Transverse colon (tissue), 4 donors: ENCODE measurements around the gene NUP153. TPM values are rescaled to one million over a fixed set of nuclear protein-coding genes. Genes with fewer than 3 reads are reported as not detected.

Experiments
- DNase-seq: peaks from one replicate; pipeline ENCODE4 v3.0.0-alpha.2; 2019
- H3K27ac ChIP-seq, 4 donors: fragments of 200-600 bp; sonication (generic); 2 replicates each; pipeline ENCODE4 v1.5.1; 2016 to 2018; ENCODE audit warnings: inconsistent platforms in 4 of 4
- H3K27me3 ChIP-seq: fragments of 200-600 bp; sonication (generic); 2 replicates; pipeline ENCODE4 v1.5.1; 2017; ENCODE audit warnings: inconsistent platforms
- H3K36me3 ChIP-seq, 4 donors: fragments of 200-600 bp; sonication (generic); 2 replicates each; pipeline ENCODE4 v1.5.1; 2017 to 2019; ENCODE audit warnings: inconsistent platforms in 4 of 4
- H3K4me1 ChIP-seq, 4 donors: fragments of 200-600 bp; sonication (generic); 2 replicates each; pipeline ENCODE4 v1.5.1; 2017 to 2020; ENCODE audit warnings: inconsistent platforms in 4 of 4
- H3K4me3 ChIP-seq, 4 donors: fragments of 200-600 bp; sonication (generic); 1 replicate in 1 of 4; 2 replicates in 3 of 4; pipeline versions ENCODE4 v1.5.1 to v1.6.1; 2017 to 2019; ENCODE audit warnings: inconsistent platforms in 4 of 4
- H3K9me3 ChIP-seq, 2 donors: fragments of 200-600 bp; sonication (generic); 2 replicates each; pipeline ENCODE4 v1.5.1; 2017 to 2019; ENCODE audit warnings: inconsistent platforms in 2 of 2
- CTCF ChIP-seq, 5 experiments: fragments of 200-600 bp in 3 of 5; fragments of 450-650 bp in 2 of 5; sonication (generic) in 3 of 5; IDR thresholded peaks; 1 replicate in 2 of 5; 2 replicates in 3 of 5; pipeline ENCODE4 v1.5.1; 2016 to 2017; ENCODE audit warnings: antibody characterized with exemption in 5 of 5, inconsistent platforms in 3 of 5, mild to moderate bottlenecking in 2 of 5, moderate library complexity in 1 of 5
- EP300 ChIP-seq: sonication (generic); formaldehyde crosslinking; IDR thresholded peaks from one replicate; pipeline ENCODE4 v1.6.1; 2017; ENCODE audit warnings: antibody characterized with exemption, low read depth
- POLR2A ChIP-seq: fragments of 450-650 bp; IDR thresholded peaks from one replicate; pipeline ENCODE4 v1.6.1; 2016; ENCODE audit warnings: antibody characterized with exemption, mild to moderate bottlenecking, moderate library complexity
- POLR2AphosphoS5 ChIP-seq, 3 donors: sonication (generic); formaldehyde crosslinking; IDR thresholded peaks; one replicate each; pipeline ENCODE4 v1.6.1; 2016; ENCODE audit warnings: antibody characterized with exemption in 3 of 3
- WGBS, 2 donors: methylation state at CpG; one replicate each; pipeline ENCODE4 v1.1.5; 2018; ENCODE audit warnings: low coverage in 1 of 2; 5-methylcytosine and 5-hydroxymethylcytosine counted together
- in situ Hi-C, 4 donors: fragments of 200-750 bp; cut with MboI; loops; one replicate each; pipeline versions ENCODE4 v1.15.0 to v1.15.1; 2017; ENCODE audit warnings: low sequenced_read_pairs in 3 of 4, low pct_ligation_motif_present in 1 of 4, low pct_unique_long_range_greater_than_20kb in 1 of 4
- intact Hi-C: fragments of 100-400 bp; cut with DNase I; formaldehyde crosslinking; loops from one replicate; pipeline ENCODE4 v1.15.1; 2023; ENCODE audit warnings: low total_unique reads
- total RNA-seq, 4 donors: library from RNA; depleted of rRNA; stranded (reverse); fragments of >200 nt; gene quantifications; one replicate each; pipeline ENCODE4 v1.1.0, GENCODE V29; 2016

NUP153 gene
- total RNA-seq, 4 donors from 2014 or later = 27.9 to 37.0 (median 32.1) TPM

DNA sequence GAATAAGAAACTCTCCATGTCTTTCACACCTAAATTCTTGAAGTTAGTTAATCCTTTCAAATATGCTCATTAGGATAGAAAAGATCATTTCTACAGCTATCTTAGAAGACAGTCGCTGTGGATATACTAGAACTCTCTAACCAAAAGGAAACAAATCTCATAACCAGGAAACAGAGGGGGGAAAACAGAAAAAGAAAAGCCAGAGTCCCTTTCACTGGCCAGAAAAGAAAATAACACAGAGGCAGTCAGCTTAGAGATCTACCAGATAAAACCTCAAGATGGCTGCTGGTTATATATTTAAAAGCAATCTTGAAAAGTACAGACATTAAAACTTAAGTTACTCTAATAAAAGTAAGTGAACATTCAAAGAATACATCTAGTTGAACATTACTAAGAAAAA lies 19.6 kb downstream of the NUP153 start:
- Histone ChIP-seq H3K4me3 (no peak overlapping the region), H3K27ac (no peak overlapping the region), H3K4me1 (peaks cover 0 to 11% (median 5%) of the 10 kb centered on the region in 4 donors), H3K36me3 (peaks cover 0 to 23% (median 5%) of the 10 kb centered on the region in 4 donors), H3K9me3 (no peaks in the 10 kb centered on the region), H3K27me3 (no peaks in the 10 kb centered on the region)
- 78 to 100% methylated on average over 1 of the region's 1 CpG for WGBS, 2 donors
- no peak for TF ChIP-seq POLR2A
- TF ChIP-seq EP300 = no peak
- no peak for TF ChIP-seq POLR2AphosphoS5 (IDR thresholded peaks at IDR 0.05)
- TF ChIP-seq CTCF (IDR thresholded peaks at IDR 0.05) = no peak
- in situ Hi-C loops (no loop called here), intact Hi-C loops (no loop called here)
- no peak for DNase-seq

- 92 to 100% methylated on average over 1 of the region's 1 CpG for WGBS, 2 donors
- intact Hi-C loops (no loop called here), in situ Hi-C loops (no loop called here)
- Histone ChIP-seq H3K36me3 (peaks cover 0 to 23% (median 5%) of the 10 kb centered on the region in 4 donors), H3K9me3 (no peaks in the 10 kb centered on the region), H3K27ac (no peak overlapping the region), H3K27me3 (no peaks in the 10 kb centered on the region), H3K4me1 (peaks cover 0 to under 1% (median 0%) of the 10 kb centered on the region in 4 donors), H3K4me3 (no peak overlapping the region)
- no peak for TF ChIP-seq POLR2AphosphoS5 (IDR thresholded peaks at IDR 0.05)
- no peak for TF ChIP-seq EP300
- no peak for TF ChIP-seq CTCF (IDR thresholded peaks at IDR 0.05)
- TF ChIP-seq POLR2A = no peak
- no peak for DNase-seq
Observed at GRCh38 chr6:17684134-17684533, 22.6 kb downstream of the NUP153 start.

DNA sequence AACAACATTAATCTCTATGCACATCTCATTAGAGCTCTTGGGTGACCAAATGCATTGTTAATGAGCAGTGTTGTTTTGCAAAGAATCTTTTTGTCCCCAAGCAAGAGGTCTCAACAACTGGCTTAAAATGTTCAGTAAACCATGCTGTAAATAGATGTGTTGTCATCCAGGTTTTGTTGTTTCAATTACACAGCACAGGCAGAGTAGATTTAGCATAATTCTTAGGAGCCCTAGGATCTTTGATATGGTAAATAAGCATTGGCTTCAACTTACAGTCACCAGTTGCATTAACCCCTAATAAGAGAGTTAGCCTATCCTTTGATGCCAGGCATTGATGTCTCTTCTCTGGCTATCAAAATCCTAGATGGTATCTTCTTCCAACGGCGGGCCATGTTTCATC lies 23.3 kb downstream of the NUP153 start:
- intact Hi-C loops (no loop called here), in situ Hi-C loops (no loop called here)
- WGBS, 2 donors = 93% methylated on average over 2 of the region's 2 CpGs; no CpG with 5 or more reads in 1 of the 2 donors
- Histone ChIP-seq H3K4me1 (peaks cover 0 to 5% (median 0%) of the 10 kb centered on the region in 4 donors), H3K27me3 (no peaks in the 10 kb centered on the region), H3K4me3 (no peak overlapping the region), H3K36me3 (peaks cover 0 to 23% (median 5%) of the 10 kb centered on the region in 4 donors), H3K9me3 (no peaks in the 10 kb centered on the region), H3K27ac (no peak overlapping the region)
- no peak for DNase-seq
- no peak for TF ChIP-seq EP300
- TF ChIP-seq CTCF (IDR thresholded peaks at IDR 0.05) = no peak
- TF ChIP-seq POLR2A = no peak
- TF ChIP-seq POLR2AphosphoS5 (IDR thresholded peaks at IDR 0.05) = no peak

DNA sequence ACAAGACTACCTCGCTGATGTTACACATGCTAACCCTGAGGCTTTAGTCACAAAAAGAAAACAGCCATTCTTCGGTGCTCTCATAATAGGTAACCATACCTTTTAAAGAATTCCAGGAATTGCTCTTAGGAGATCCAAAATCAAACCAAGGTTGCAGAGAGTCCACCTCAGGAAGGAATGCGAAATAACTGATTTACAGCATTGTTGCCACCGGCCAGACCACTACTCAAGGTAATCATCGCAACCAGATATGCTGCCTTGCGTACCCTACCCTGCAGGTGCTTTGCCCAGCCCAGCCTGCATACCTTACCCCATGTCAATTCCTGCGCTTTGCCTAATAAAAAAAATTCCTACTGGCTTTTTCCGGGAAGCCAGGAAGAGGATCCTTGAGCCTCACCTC lies 27.0 kb downstream of the NUP153 start:
- in situ Hi-C loops = no loop called here
- no peaks in the 10 kb centered on the region for H3K9me3 ChIP-seq
- H3K4me3 ChIP-seq = no peak overlapping the region
- peaks cover 0 to 8% (median 2%) of the 10 kb centered on the region in 4 donors for H3K36me3 ChIP-seq
- peaks cover 0 to 5% (median 0%) of the 10 kb centered on the region in 4 donors for H3K4me1 ChIP-seq
- WGBS, 2 donors = 73 to 89% methylated on average over 4 to 8 of the region's 8 CpGs
- TF ChIP-seq EP300 (no peak), POLR2A (no peak), CTCF (IDR thresholded peaks at IDR 0.05) (no peak), POLR2AphosphoS5 (IDR thresholded peaks at IDR 0.05) (no peak)
- intact Hi-C loops = no loop called here
- no peak for DNase-seq
- no peak overlapping the region for H3K27ac ChIP-seq
- H3K27me3 ChIP-seq = no peaks in the 10 kb centered on the region
